Activated B cell treated with CpG ODN at 0.5 μM for 24 hours (primary cell): ENCODE results near the gene CEBPZ. TPM values are rescaled to one million over a fixed set of nuclear protein-coding genes. Genes with fewer than 3 reads are reported as not detected.
A peak's percentile ranks its signal among the peaks of the same experiment; 100 is the strongest.

Experiments
- ATAC-seq: fragments of 200-7000 bp; cut with Tn5 transposase; one replicate; pipeline ENCODE4 v1.10.0; 2021; ENCODE audit warnings: low read depth, mild to moderate bottlenecking, moderate library complexity
- CTCF ChIA-PET: fragments of 350-600 bp; sonication (Branson Sonifier 250); formaldehyde crosslinking; loops from one replicate; lab custom pipeline; 2021; ENCODE audit warnings: antibody characterized with exemption; lab: Charles Lee
- POLR2A ChIA-PET: fragments of 350-600 bp; sonication (Branson Sonifier 250); formaldehyde crosslinking; loops from one replicate; lab custom pipeline; 2021; ENCODE audit warnings: antibody characterized with exemption; lab: Charles Lee
- DNase-seq: peaks from one replicate; pipeline ENCODE4 v3.0.0; 2022
- H3K27ac Mint-ChIP-seq: one replicate; pipeline ENCODE4 v1.8.0; 2020; ENCODE audit warnings: mixed read lengths
- H3K27me3 Mint-ChIP-seq: one replicate; pipeline ENCODE4 v1.8.0; 2021; ENCODE audit warnings: mixed read lengths
- H3K36me3 Mint-ChIP-seq: one replicate; pipeline ENCODE4 v1.8.0; 2021; ENCODE audit warnings: low read depth, mixed read lengths
- H3K4me1 Mint-ChIP-seq: one replicate; pipeline ENCODE4 v1.8.0; 2021; ENCODE audit warnings: mixed read lengths
- H3K4me3 Mint-ChIP-seq: one replicate; pipeline ENCODE4 v1.8.0; 2020; ENCODE audit warnings: mild to moderate bottlenecking, mixed read lengths
- H3K9me3 Mint-ChIP-seq: one replicate; pipeline ENCODE4 v1.8.0; 2020; ENCODE audit warnings: mixed read lengths
- intact Hi-C: fragments of 100-400 bp; cut with micrococcal nuclease; formaldehyde crosslinking; loops from one replicate; pipeline ENCODE4 v1.15.1; 2024
- total RNA-seq: library from RNA; stranded (reverse); gene quantifications from 2 replicates; pipeline ENCODE4 v1.2.3, GENCODE V29; 2022
- TF ChIP-seq, protein P1 (sequence below): fragments of 200-600 bp; IDR thresholded peaks from one replicate; pipeline ENCODE4 v1.8.0; 2022; ENCODE audit warnings: antibody characterized with exemption, mild to moderate bottlenecking

The CEBPZ gene
- total RNA-seq, 1 donor from 2014 or later: 55.2 TPM

DNA sequence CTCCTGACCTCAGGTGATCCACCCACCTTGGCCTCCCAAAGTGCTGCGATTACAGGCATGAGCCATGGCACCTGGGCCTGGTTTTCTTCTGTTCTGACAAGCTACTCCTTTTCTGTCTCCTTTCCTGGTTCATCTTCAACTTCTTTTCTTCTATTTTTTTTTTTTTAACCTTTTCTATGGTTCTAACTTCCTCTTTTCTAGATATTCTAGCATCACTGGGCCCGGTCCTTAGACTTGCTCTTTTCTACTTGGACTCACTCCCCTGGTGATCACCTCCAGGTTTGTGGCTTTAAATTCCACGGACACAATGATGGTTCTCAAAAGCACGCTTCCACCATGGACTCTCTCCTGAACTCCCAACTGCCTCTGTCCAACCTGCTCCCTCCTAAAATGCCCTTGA lies 76.6 kb downstream of the CEBPZ start:
- Mint-ChIP-seq H3K36me3 (peaks cover 25% of the 10 kb centered on the region), H3K27ac (peak overlapping the region; percentile 86), H3K9me3 (no peaks in the 10 kb centered on the region), H3K27me3 (no peaks in the 10 kb centered on the region), H3K4me1 (peaks cover 48% of the 10 kb centered on the region), H3K4me3 (peak overlapping the region; percentile 89)
- POLR2A ChIA-PET: no interaction called here
- CTCF ChIA-PET: no interaction called here
- intact Hi-C loops: loop anchor here (5.0 kb wide), 3 partner anchors 43 to 738 kb away; partner anchors contain the start of genes CEBPZOS, GPATCH11 and HEATR5B
- TF ChIP-seq, protein P1, sequence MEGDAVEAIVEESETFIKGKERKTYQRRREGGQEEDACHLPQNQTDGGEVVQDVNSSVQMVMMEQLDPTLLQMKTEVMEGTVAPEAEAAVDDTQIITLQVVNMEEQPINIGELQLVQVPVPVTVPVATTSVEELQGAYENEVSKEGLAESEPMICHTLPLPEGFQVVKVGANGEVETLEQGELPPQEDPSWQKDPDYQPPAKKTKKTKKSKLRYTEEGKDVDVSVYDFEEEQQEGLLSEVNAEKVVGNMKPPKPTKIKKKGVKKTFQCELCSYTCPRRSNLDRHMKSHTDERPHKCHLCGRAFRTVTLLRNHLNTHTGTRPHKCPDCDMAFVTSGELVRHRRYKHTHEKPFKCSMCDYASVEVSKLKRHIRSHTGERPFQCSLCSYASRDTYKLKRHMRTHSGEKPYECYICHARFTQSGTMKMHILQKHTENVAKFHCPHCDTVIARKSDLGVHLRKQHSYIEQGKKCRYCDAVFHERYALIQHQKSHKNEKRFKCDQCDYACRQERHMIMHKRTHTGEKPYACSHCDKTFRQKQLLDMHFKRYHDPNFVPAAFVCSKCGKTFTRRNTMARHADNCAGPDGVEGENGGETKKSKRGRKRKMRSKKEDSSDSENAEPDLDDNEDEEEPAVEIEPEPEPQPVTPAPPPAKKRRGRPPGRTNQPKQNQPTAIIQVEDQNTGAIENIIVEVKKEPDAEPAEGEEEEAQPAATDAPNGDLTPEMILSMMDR: no peak
- DNase-seq (no peak), ATAC-seq (no peak)

- Mint-ChIP-seq H3K4me1 (peaks cover 51% of the 10 kb centered on the region), H3K27ac (peak overlapping the region; percentile 6), H3K27me3 (no peaks in the 10 kb centered on the region), H3K36me3 (peaks cover 36% of the 10 kb centered on the region), H3K9me3 (no peaks in the 10 kb centered on the region), H3K4me3 (no peak overlapping the region)
- ChIA-PET CTCF (no interaction called here), POLR2A (no interaction called here)
- intact Hi-C loops: no loop called here
- TF ChIP-seq, protein P1: no peak
- ATAC-seq (no peak), DNase-seq (no peak)
Measured at GRCh38 chr2:37153224-37153623, 78.2 kb downstream of the CEBPZ start.

Other genes with a start within 250 kb of the CEBPZ start
- 42.6 and 50.3 TPM in 2 replicates for gene HEATR5B, start 147.2 kb downstream of the CEBPZ start, total RNA-seq
- 30.7 and 32.9 TPM in 2 replicates for gene GPATCH11, start 147.1 kb downstream of the CEBPZ start, total RNA-seq
- gene EIF2AK2, start 74.6 kb downstream of the CEBPZ start, total RNA-seq: 37.0 and 39.9 TPM in 2 replicates
- not detected in 2 replicates for gene SULT6B1, start 42.9 kb downstream of the CEBPZ start, total RNA-seq
- gene CEBPZOS, start 35.1 kb downstream of the CEBPZ start, total RNA-seq: 29.2 and 35.5 TPM in 2 replicates
- 22.4 and 22.8 TPM in 2 replicates for gene NDUFAF7, start 62 bp upstream of the CEBPZ start, total RNA-seq
- 73.0 and 82.5 TPM in 2 replicates for gene PRKD3, start 93.2 kb upstream of the CEBPZ start, total RNA-seq
- gene QPCT, start 113.0 kb upstream of the CEBPZ start, total RNA-seq: 1.9 and 2.1 TPM in 2 replicates